HEK293 (cell line): ENCODE results near the gene YWHAB.

ENCODE experiments used
- CTCF ChIA-PET: fragments of 350-600 bp; formaldehyde crosslinking; extraction: SDS; loops from one replicate; lab custom pipeline; 2021; ENCODE audit warnings: antibody characterized with exemption; lab: Yijun Ruan, JAX
- POLR2A ChIA-PET: fragments of 300-600 bp; formaldehyde crosslinking; extraction: SDS; loops from one replicate; lab custom pipeline; 2020; ENCODE audit warnings: antibody characterized with exemption, inconsistent platforms; lab: Yijun Ruan, JAX
- H3K27ac ChIP-seq: fragments of 200-500 bp; sonication (Bioruptor generic); 2 replicates; pipeline ENCODE4 v1.5.1; 2014; ENCODE audit warnings: low read depth, low read length, control low read depth, inconsistent platforms; ENCODE audit errors: extremely low read depth
- H3K36me3 ChIP-seq, 2 experiments: fragments of 200-500 bp in 1 of 2; sonication (Bioruptor generic) in 1 of 2; 1 replicate in 1 of 2; 2 replicates in 1 of 2; pipeline ENCODE4 v1.5.1; 2014 to 2017; ENCODE audit warnings: inconsistent platforms in 2 of 2, low read length in 2 of 2; ENCODE audit not compliant: control insufficient read depth in 2 of 2, insufficient read depth in 1 of 2
- H3K4me1 ChIP-seq: fragments of 200-500 bp; sonication (Bioruptor generic); 2 replicates; pipeline ENCODE4 v1.5.1; 2014; ENCODE audit warnings: mild to moderate bottlenecking, low read length, inconsistent platforms; ENCODE audit not compliant: control insufficient read depth, insufficient read depth
- H3K4me3 ChIP-seq: 2 replicates; pipeline ENCODE4 v1.5.1; 2011; ENCODE audit warnings: low read depth, mild to moderate bottlenecking, control low read depth, low read length, moderate library complexity
- H3K9me3 ChIP-seq: fragments of 200-500 bp; sonication (Bioruptor generic); 2 replicates; pipeline ENCODE4 v1.5.1; 2014; ENCODE audit warnings: low read depth, low read length, inconsistent platforms; ENCODE audit not compliant: control insufficient read depth, insufficient read depth
- CTCF ChIP-seq: fragments of 450-650 bp; formaldehyde crosslinking; IDR thresholded peaks from 2 replicates; pipeline ENCODE4 v1.5.1; 2016; ENCODE audit warnings: missing biosample characterization, missing genetic modification characterization
- FEZF1 ChIP-seq: fragments of 450-650 bp; formaldehyde crosslinking; IDR thresholded peaks from 2 replicates; pipeline ENCODE4 v1.5.1; 2016; ENCODE audit warnings: missing biosample characterization, missing genetic modification characterization
- GFI1B ChIP-seq: fragments of 450-650 bp; formaldehyde crosslinking; IDR thresholded peaks from 2 replicates; pipeline ENCODE4 v1.5.1; 2016; ENCODE audit warnings: missing biosample characterization, missing genetic modification characterization
- KLF9 ChIP-seq: fragments of 450-650 bp; formaldehyde crosslinking; IDR thresholded peaks from 2 replicates; pipeline ENCODE4 v1.5.1; 2016; ENCODE audit warnings: missing biosample characterization, missing genetic modification characterization, low read depth
- REPIN1 ChIP-seq: fragments of 450-650 bp; formaldehyde crosslinking; IDR thresholded peaks from 2 replicates; pipeline ENCODE4 v1.5.1; 2017; ENCODE audit warnings: missing biosample characterization, missing genetic modification characterization, low read depth
- SETDB1 ChIP-seq: IDR thresholded peaks from one replicate; pipeline ENCODE4 v1.6.1; 2017; ENCODE audit warnings: mild to moderate bottlenecking, low read length, moderate library complexity, mixed read lengths; ENCODE audit not compliant: insufficient read length
- SP7 ChIP-seq: fragments of 450-650 bp; formaldehyde crosslinking; IDR thresholded peaks from 2 replicates; pipeline ENCODE4 v1.5.1; 2016; ENCODE audit warnings: missing biosample characterization, missing genetic modification characterization
- WT1 ChIP-seq: fragments of 450-650 bp; formaldehyde crosslinking; IDR thresholded peaks from 2 replicates; pipeline ENCODE4 v1.5.1; 2016; ENCODE audit warnings: missing biosample characterization, missing genetic modification characterization
- YY2 ChIP-seq: fragments of 450-650 bp; formaldehyde crosslinking; IDR thresholded peaks from 2 replicates; pipeline ENCODE4 v1.5.1; 2016; ENCODE audit warnings: missing biosample characterization, missing genetic modification characterization
- ZBTB48 ChIP-seq: fragments of 450-650 bp; formaldehyde crosslinking; IDR thresholded peaks from 2 replicates; pipeline ENCODE4 v1.5.1; 2016; ENCODE audit warnings: missing biosample characterization, missing genetic modification characterization
- ZBTB6 ChIP-seq: fragments of 450-650 bp; formaldehyde crosslinking; IDR thresholded peaks from 2 replicates; pipeline ENCODE4 v1.5.1; 2017; ENCODE audit warnings: missing biosample characterization, missing genetic modification characterization
- ZNF114 ChIP-seq: fragments of 450-650 bp; formaldehyde crosslinking; IDR thresholded peaks from 2 replicates; pipeline ENCODE4 v1.5.0; 2017; ENCODE audit warnings: missing biosample characterization, missing genetic modification characterization
- ZNF121 ChIP-seq: fragments of 450-650 bp; formaldehyde crosslinking; IDR thresholded peaks from 2 replicates; pipeline ENCODE4 v1.5.1; 2016; ENCODE audit warnings: missing biosample characterization, missing genetic modification characterization
- ZNF184 ChIP-seq: fragments of 450-650 bp; IDR thresholded peaks from 2 replicates; pipeline ENCODE4 v1.5.1; 2018; ENCODE audit warnings: missing biosample characterization, mild to moderate bottlenecking, missing genetic modification characterization
- ZNF362 ChIP-seq: fragments of 450-650 bp; formaldehyde crosslinking; IDR thresholded peaks from 2 replicates; pipeline ENCODE4 v1.5.1; 2016; ENCODE audit warnings: missing biosample characterization, missing genetic modification characterization
- ZSCAN5A ChIP-seq: fragments of 450-650 bp; formaldehyde crosslinking; IDR thresholded peaks from 2 replicates; pipeline ENCODE4 v1.5.1; 2016; ENCODE audit warnings: missing biosample characterization, missing genetic modification characterization

Gene YWHAB

GRCh38 chr20:44921447-44921846 is 35.9 kb downstream of the YWHAB start (continued):
- TF ChIP-seq ZBTB48 (tag by site-specific recombination) (no peak), REPIN1 (tag by site-specific recombination) (no peak), CTCF (no peak), ZNF114 (tag by site-specific recombination) (no peak), ZSCAN5A (tag by site-specific recombination) (no peak), ZNF184 (tag by site-specific recombination) (no peak), SETDB1 (no peak)

GRCh38 chr20:44924541-44924940 is 39.0 kb downstream of the YWHAB start:
- Histone ChIP-seq H3K27ac (no peak overlapping the region), H3K36me3 (peaks cover 4 to 57% of the 10 kb centered on the region in 2 experiments; a peak in 2 of 3 replicates), H3K4me3 (no peak overlapping the region), H3K4me1 (no peaks in the 10 kb centered on the region), H3K9me3 (no peaks in the 10 kb centered on the region)
- POLR2A ChIA-PET = interaction anchor here (1.2 kb wide), 1 partner anchor 29 kb away, joined by 3 read pairs; no protein-coding TSS in a partner anchor
- TF ChIP-seq ZNF121 (tag by site-specific recombination) (no peak), WT1 (tag by site-specific recombination) (no peak), YY2 (no peak), ZBTB6 (tag by site-specific recombination) (no peak), SP7 (tag by site-specific recombination) (no peak), KLF9 (tag by site-specific recombination) (no peak), FEZF1 (no peak)
- CTCF ChIA-PET = interaction anchor here (0.5 kb wide), 1 partner anchor 89 kb away, joined by 3 read pairs; no protein-coding TSS in a partner anchor

- Histone ChIP-seq H3K4me1 (no peaks in the 10 kb centered on the region), H3K27ac (no peak overlapping the region), H3K36me3 (peaks cover 0 to 57% of the 10 kb centered on the region in 2 experiments; a peak in 2 of 3 replicates), H3K9me3 (no peaks in the 10 kb centered on the region), H3K4me3 (no peak overlapping the region)
- ChIA-PET POLR2A (interaction anchor here (0.6 kb wide), 1 partner anchor 910 kb away, joined by 6 read pairs; no protein-coding TSS in a partner anchor), CTCF (no interaction called here)
- TF ChIP-seq ZNF362 (tag by site-specific recombination) (0 out of 2 replicates have a peak, but pooled peaks have one; percentile 11), GFI1B (no peak)
Observed at GRCh38 chr20:44928595-44928994, 43.1 kb downstream of the YWHAB start.
